Measurements from ENCODE around the gene KCNJ8. TPM values are rescaled to one million over a fixed set of nuclear protein-coding genes. Genes with fewer than 3 reads are reported as not detected.
"Not testable (repeated sequence)": the region's sequence is repeated elsewhere in the genome, so short reads cannot be mapped to it uniquely, and the experiment has no call there.

Gene KCNJ8
- polyA plus RNA-seq, 4 donors = 19.3 to 22.8 (median 21.0) TPM

- no peak for DNase-seq (ENCODE audit: low read depth in 4 of 4, low spot score in 3 of 4)
Observed at GRCh38 chr12:21788089-21788983, 13.8 kb upstream of the KCNJ8 start.

GRCh38 chr12:21786041-21786531 lies 11.6 kb upstream of the KCNJ8 start:
- DNase-seq (ENCODE audit: low read depth in 4 of 4, low spot score in 3 of 4) = no peak

- not testable (repeated sequence) for DNase-seq (ENCODE audit: low read depth in 4 of 4, low spot score in 3 of 4)
Observed at GRCh38 chr12:21782723-21783122, 8.2 kb upstream of the KCNJ8 start.

GRCh38 chr12:21780786-21781185 lies 6.3 kb upstream of the KCNJ8 start:
- DNase-seq (ENCODE audit: low read depth in 4 of 4, low spot score in 3 of 4) = no peak

- DNase-seq (ENCODE audit: low read depth in 4 of 4, low spot score in 3 of 4) = no peak
Observed at GRCh38 chr12:21776175-21776574, 1.7 kb upstream of the KCNJ8 start.

- DNase-seq (ENCODE audit: low read depth in 4 of 4, low spot score in 3 of 4) = no peak
Observed at GRCh38 chr12:21775133-21775820, 771 bp upstream of the KCNJ8 start.

GRCh38 chr12:21773806-21774205 lies 700 bp downstream of the KCNJ8 start:
- no peak for DNase-seq (ENCODE audit: low read depth in 4 of 4, low spot score in 3 of 4)

- peak in 1 of 4 donors; percentile 56 for DNase-seq (ENCODE audit: low read depth in 4 of 4, low spot score in 3 of 4)
Observed at GRCh38 chr12:21773263-21773741, 1.2 kb downstream of the KCNJ8 start.

- no peak for DNase-seq (ENCODE audit: low read depth in 4 of 4, low spot score in 3 of 4)
Observed at GRCh38 chr12:21771311-21771710, 3.2 kb downstream of the KCNJ8 start.

- no peak for DNase-seq (ENCODE audit: low read depth in 4 of 4, low spot score in 3 of 4)
Observed at GRCh38 chr12:21769307-21769706, 5.2 kb downstream of the KCNJ8 start.

- DNase-seq (ENCODE audit: low read depth in 4 of 4, low spot score in 3 of 4) = no peak
Observed at GRCh38 chr12:21766403-21766802, 8.1 kb downstream of the KCNJ8 start.

GRCh38 chr12:21764950-21765349 lies 9.6 kb downstream of the KCNJ8 start:
- no peak for DNase-seq (ENCODE audit: low read depth in 4 of 4, low spot score in 3 of 4)

GRCh38 chr12:21764065-21764464 lies 10.4 kb downstream of the KCNJ8 start:
- no peak for DNase-seq (ENCODE audit: low read depth in 4 of 4, low spot score in 3 of 4)

- no peak for DNase-seq (ENCODE audit: low read depth in 4 of 4, low spot score in 3 of 4)
Observed at GRCh38 chr12:21763531-21763930, 11.0 kb downstream of the KCNJ8 start.

- no peak for DNase-seq (ENCODE audit: low read depth in 4 of 4, low spot score in 3 of 4)
Observed at GRCh38 chr12:21759737-21760136, 14.8 kb downstream of the KCNJ8 start.

GRCh38 chr12:21757735-21758134 lies 16.8 kb downstream of the KCNJ8 start:
- DNase-seq (ENCODE audit: low read depth in 4 of 4, low spot score in 3 of 4) = no peak

GRCh38 chr12:21756699-21757098 lies 17.8 kb downstream of the KCNJ8 start:
- DNase-seq (ENCODE audit: low read depth in 4 of 4, low spot score in 3 of 4) = no peak

GRCh38 chr12:21751517-21751916 lies 23.0 kb downstream of the KCNJ8 start:
- DNase-seq (ENCODE audit: low read depth in 4 of 4, low spot score in 3 of 4) = peak in 3 of 4 donors; percentile 85 to 89 (median 85)

- no peak for DNase-seq (ENCODE audit: low read depth in 4 of 4, low spot score in 3 of 4)
Observed at GRCh38 chr12:21745258-21745657, 29.2 kb downstream of the KCNJ8 start.

- DNase-seq (ENCODE audit: low read depth in 4 of 4, low spot score in 3 of 4) = no peak
Observed at GRCh38 chr12:21731144-21731543, 43.4 kb downstream of the KCNJ8 start.

GRCh38 chr12:21725731-21726130 lies 48.8 kb downstream of the KCNJ8 start:
- DNase-seq (ENCODE audit: low read depth in 4 of 4, low spot score in 3 of 4) = no peak
